ENCODE results near the gene TGFBR2.

TGFBR2 gene

GRCh38 chr3:30600572-30600971, 5.8 kb upstream of the TGFBR2 start:
- H3K4me1 ChIP-seq = peaks cover 89% of the 10 kb centered on the region
- peaks cover 3% of the 10 kb centered on the region; the same call in 1 of the 2 replicates for H3K9me3 ChIP-seq
- H3K36me3 ChIP-seq = no peaks in the 10 kb centered on the region
- H3K27me3 ChIP-seq = no peaks in the 10 kb centered on the region
- no peak overlapping the region for H3K4me3 ChIP-seq
- no peaks in the 10 kb centered on the region for H4K20me1 ChIP-seq
- TF ChIP-seq Cebpa-rat (IDR thresholded peaks at IDR 0.05) = no peak
- peak overlapping the region; percentile 99 for H3K27ac ChIP-seq
- H3K9ac ChIP-seq = no peak overlapping the region
- H3K4me2 ChIP-seq = peak overlapping the region; percentile 92

- H3K9ac ChIP-seq = peak overlapping the region; percentile 99; the same call in 1 of the 2 replicates
- peak overlapping the region; percentile 90 for H3K4me3 ChIP-seq
- no peak for TF ChIP-seq Cebpa-rat (IDR thresholded peaks at IDR 0.05)
- peak overlapping the region; percentile 92 for H3K4me2 ChIP-seq
- H3K36me3 ChIP-seq = no peaks in the 10 kb centered on the region
- H3K27me3 ChIP-seq = no peaks in the 10 kb centered on the region
- H3K27ac ChIP-seq = peak overlapping the region; percentile 99
- H4K20me1 ChIP-seq = peaks cover 1% of the 10 kb centered on the region
- H3K9me3 ChIP-seq = peaks cover 3% of the 10 kb centered on the region; the same call in 1 of the 2 replicates
- peaks cover 81% of the 10 kb centered on the region for H3K4me1 ChIP-seq
Measured at GRCh38 chr3:30602946-30603345, 3.5 kb upstream of the TGFBR2 start.

DNA sequence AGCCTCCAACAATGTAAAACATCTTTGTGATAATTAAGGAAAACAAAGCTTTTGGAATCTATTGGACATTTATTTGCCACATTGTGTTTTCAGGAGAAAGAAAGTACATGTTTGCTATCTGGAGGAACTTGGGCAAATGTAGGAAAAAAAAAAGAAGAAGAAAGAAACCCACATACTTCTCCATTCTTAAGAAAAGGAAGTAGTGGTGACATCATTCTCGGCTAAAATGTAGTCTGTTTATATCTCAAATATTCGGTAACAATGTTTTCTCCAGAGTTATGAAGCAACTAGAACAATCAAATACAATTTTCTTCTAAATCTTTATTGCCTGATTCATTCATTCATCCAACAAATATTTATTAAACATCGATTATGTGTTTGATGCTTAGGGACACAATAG, 2.3 kb upstream of the TGFBR2 start:
- H3K36me3 ChIP-seq = no peaks in the 10 kb centered on the region
- H4K20me1 ChIP-seq = peaks cover 13% of the 10 kb centered on the region
- H3K9me3 ChIP-seq = peaks cover 3% of the 10 kb centered on the region; the same call in 1 of the 2 replicates
- peak overlapping the region; percentile 99 for H3K27ac ChIP-seq
- H3K4me3 ChIP-seq = peak overlapping the region; percentile 90
- no peaks in the 10 kb centered on the region for H3K27me3 ChIP-seq
- H3K4me2 ChIP-seq = peak overlapping the region; percentile 92
- peaks cover 69% of the 10 kb centered on the region for H3K4me1 ChIP-seq
- peak overlapping the region; percentile 99 for H3K9ac ChIP-seq
- no peak for TF ChIP-seq Cebpa-rat (IDR thresholded peaks at IDR 0.05)

DNA sequence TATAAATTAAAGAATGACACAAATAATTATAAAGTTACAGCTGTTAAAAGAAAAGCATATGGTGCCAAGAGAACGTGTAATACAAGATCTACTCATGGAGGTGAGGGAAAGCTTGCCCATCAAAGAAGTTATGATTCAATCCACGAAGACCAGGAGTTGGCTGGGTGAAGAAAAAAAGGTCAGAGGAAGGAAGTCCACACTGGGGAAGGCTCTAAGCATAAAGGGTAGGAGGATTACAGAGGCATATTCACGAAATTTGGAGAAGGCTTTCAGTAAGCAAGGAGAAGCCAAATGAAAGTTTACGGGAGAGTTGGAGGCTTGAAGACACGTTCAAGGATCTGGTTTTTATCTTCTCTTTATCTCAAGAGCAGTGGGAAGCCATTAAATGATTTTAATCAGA, 1.8 kb upstream of the TGFBR2 start:
- Histone ChIP-seq H3K4me1 (peaks cover 67% of the 10 kb centered on the region), H3K4me3 (peak overlapping the region; percentile 90)
- TF ChIP-seq Cebpa-rat (IDR thresholded peaks at IDR 0.05) = no peak

DNA sequence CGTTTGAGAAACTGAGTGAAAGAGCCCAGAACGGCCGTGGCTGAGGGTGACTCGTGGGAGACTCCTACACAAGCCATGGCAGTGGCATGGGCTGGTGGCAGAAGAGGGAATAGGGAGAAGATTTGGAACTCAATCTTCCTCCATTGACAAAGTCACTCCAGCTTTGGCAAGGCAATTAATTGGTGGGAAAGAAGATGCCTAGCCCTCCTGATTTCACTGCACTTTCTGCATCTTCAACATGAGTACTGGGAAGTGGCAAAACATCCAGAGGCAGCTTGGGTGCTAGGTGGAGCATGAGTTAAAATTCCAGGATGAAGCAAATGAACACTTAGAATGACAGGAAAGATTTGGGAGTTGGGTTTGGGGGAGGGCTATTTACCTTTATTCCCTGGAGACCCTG, 1.4 kb upstream of the TGFBR2 start:
- Histone ChIP-seq H3K27ac (peak overlapping the region; percentile 99), H3K9me3 (peaks cover 3% of the 10 kb centered on the region; the same call in 1 of the 2 replicates), H3K4me2 (peak overlapping the region; percentile 92), H3K27me3 (no peaks in the 10 kb centered on the region), H3K9ac (peak overlapping the region; percentile 99), H3K4me1 (peaks cover 68% of the 10 kb centered on the region), H4K20me1 (peaks cover 22% of the 10 kb centered on the region), H3K4me3 (peak overlapping the region; percentile 90), H3K36me3 (no peaks in the 10 kb centered on the region; the same call in 1 of the 2 replicates)
- TF ChIP-seq Cebpa-rat (IDR thresholded peaks at IDR 0.05) = no peak

More for the DNA sequence above, 1.8 kb upstream of the TGFBR2 start:
- peaks cover 17% of the 10 kb centered on the region for H4K20me1 ChIP-seq
- peaks cover 3% of the 10 kb centered on the region; the same call in 1 of the 2 replicates for H3K9me3 ChIP-seq
- H3K9ac ChIP-seq = peak overlapping the region; percentile 99
- H3K27me3 ChIP-seq = no peaks in the 10 kb centered on the region
- H3K27ac ChIP-seq = peak overlapping the region; percentile 99
- H3K36me3 ChIP-seq = no peaks in the 10 kb centered on the region
- peak overlapping the region; percentile 92 for H3K4me2 ChIP-seq

- Histone ChIP-seq H3K4me3 (peak overlapping the region; percentile 90), H3K36me3 (peaks cover 8% of the 10 kb centered on the region), H3K27me3 (no peaks in the 10 kb centered on the region), H4K20me1 (peaks cover 30% of the 10 kb centered on the region), H3K27ac (peak overlapping the region; percentile 99), H3K9ac (peak overlapping the region; percentile 99), H3K9me3 (0 out of 2 replicates have a peak, but pooled peaks cover 3% of the 10 kb centered on the region), H3K4me1 (peaks cover 68% of the 10 kb centered on the region), H3K4me2 (peak overlapping the region; percentile 92)
- TF ChIP-seq Cebpa-rat (IDR thresholded peaks at IDR 0.05) = no peak
Measured at GRCh38 chr3:30605706-30606300, 598 bp upstream of the TGFBR2 start.

GRCh38 chr3:30607032-30607833, 832 bp downstream of the TGFBR2 start:
- no peak for TF ChIP-seq Cebpa-rat (IDR thresholded peaks at IDR 0.05)
- peak overlapping the region; percentile 99 for H3K9ac ChIP-seq
- H3K9me3 ChIP-seq = no peaks in the 10 kb centered on the region
- no peaks in the 10 kb centered on the region for H3K27me3 ChIP-seq
- H3K27ac ChIP-seq = peak overlapping the region; percentile 99
- peaks cover 44% of the 10 kb centered on the region for H4K20me1 ChIP-seq
- peaks cover 12% of the 10 kb centered on the region for H3K36me3 ChIP-seq
- peaks cover 68% of the 10 kb centered on the region for H3K4me1 ChIP-seq
- H3K4me2 ChIP-seq = peak overlapping the region; percentile 92
- peak overlapping the region; percentile 90 for H3K4me3 ChIP-seq

DNA sequence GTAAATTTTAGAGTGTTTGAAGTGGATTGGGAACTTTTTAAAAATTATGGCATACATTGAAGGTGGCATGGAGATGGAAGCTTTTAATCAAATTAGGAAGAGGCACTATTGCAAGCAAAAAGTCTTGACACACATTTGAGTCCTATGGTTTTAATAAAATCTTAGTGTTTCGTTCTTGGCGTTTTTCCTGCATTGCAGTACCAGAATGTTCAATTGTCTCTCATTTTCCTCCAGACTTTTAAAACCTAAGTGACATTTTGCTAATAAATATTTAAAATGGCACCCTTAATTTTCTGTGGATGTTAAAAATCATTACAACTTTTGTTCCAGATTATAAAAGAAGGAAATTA, 2.2 kb downstream of the TGFBR2 start:
- Histone ChIP-seq H3K4me3 (peak overlapping the region; percentile 90), H3K27ac (peak overlapping the region; percentile 99)

DNA sequence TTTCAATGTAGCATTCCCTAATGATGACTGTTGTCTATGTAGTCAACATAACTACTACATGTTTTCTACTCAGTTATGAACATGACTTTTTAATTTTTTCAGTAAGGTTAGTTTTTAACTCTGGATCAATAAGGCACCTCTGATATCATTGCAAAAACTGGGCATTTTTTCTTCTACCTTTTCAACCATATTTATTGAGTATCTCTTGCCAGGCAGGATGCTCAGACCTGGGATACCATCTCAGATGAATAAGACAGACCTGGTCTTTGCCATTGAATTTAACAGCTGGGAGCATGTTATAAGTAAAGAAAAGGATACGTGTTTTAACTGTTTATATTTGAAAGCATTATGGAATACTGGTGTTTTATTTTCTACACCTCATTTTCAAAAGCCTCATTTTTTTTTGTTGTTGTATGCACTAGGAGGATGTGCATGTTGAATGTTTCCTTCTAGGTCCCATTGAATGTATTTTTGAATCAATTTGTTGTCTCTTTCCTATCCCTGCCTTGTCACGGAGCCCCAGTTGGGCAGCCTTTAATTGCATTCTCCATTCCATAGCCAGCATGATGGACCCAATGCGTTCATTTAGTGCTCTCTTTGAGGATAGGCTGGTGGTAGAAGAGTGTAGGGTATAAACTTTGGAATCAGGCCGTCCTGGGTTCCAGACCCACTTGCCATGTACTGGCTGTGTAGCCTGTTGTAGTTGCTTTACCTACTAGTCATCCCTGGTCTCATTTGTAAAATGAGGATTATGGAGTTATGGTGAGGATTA, 3.7 kb downstream of the TGFBR2 start:
- peaks cover 73% of the 10 kb centered on the region for H4K20me1 ChIP-seq
- peaks cover 68% of the 10 kb centered on the region for H3K4me1 ChIP-seq
- peak overlapping the region; percentile 99 for H3K27ac ChIP-seq
- H3K4me3 ChIP-seq = peak overlapping the region; percentile 90
- TF ChIP-seq Cebpa-rat (IDR thresholded peaks at IDR 0.05) = no peak
- H3K4me2 ChIP-seq = peak overlapping the region; percentile 98
- no peaks in the 10 kb centered on the region for H3K9me3 ChIP-seq
- H3K9ac ChIP-seq = peak overlapping the region; percentile 99
- H3K36me3 ChIP-seq = peaks cover 38% of the 10 kb centered on the region
- H3K27me3 ChIP-seq = no peaks in the 10 kb centered on the region

More for the DNA sequence above, 2.2 kb downstream of the TGFBR2 start:
- peaks cover 68% of the 10 kb centered on the region for H3K4me1 ChIP-seq
- peak overlapping the region; percentile 98 for H3K4me2 ChIP-seq
- peaks cover 26% of the 10 kb centered on the region for H3K36me3 ChIP-seq
- H4K20me1 ChIP-seq = peaks cover 58% of the 10 kb centered on the region
- no peaks in the 10 kb centered on the region for H3K27me3 ChIP-seq
- H3K9ac ChIP-seq = peak overlapping the region; percentile 99
- no peaks in the 10 kb centered on the region for H3K9me3 ChIP-seq
- no peak for TF ChIP-seq Cebpa-rat (IDR thresholded peaks at IDR 0.05)
